Stimulated activated CD4-positive, alpha-beta T cell treated with anti-CD3 and anti-CD28 coated beads, Interleukin-4, amount 100 ng/mL, for 1 hour (primary cell): Measurements from ENCODE around the gene CHD2.
A peak's percentile ranks its signal among the peaks of the same experiment; 100 is the strongest.
"Not testable (repeated sequence)": the region's sequence is repeated elsewhere in the genome, so short reads cannot be mapped to it uniquely, and the experiment has no call there.

Experiments
- DNase-seq: peaks from one replicate; pipeline ENCODE4 v3.0.0-alpha.2; 2020

CHD2 gene

DNA sequence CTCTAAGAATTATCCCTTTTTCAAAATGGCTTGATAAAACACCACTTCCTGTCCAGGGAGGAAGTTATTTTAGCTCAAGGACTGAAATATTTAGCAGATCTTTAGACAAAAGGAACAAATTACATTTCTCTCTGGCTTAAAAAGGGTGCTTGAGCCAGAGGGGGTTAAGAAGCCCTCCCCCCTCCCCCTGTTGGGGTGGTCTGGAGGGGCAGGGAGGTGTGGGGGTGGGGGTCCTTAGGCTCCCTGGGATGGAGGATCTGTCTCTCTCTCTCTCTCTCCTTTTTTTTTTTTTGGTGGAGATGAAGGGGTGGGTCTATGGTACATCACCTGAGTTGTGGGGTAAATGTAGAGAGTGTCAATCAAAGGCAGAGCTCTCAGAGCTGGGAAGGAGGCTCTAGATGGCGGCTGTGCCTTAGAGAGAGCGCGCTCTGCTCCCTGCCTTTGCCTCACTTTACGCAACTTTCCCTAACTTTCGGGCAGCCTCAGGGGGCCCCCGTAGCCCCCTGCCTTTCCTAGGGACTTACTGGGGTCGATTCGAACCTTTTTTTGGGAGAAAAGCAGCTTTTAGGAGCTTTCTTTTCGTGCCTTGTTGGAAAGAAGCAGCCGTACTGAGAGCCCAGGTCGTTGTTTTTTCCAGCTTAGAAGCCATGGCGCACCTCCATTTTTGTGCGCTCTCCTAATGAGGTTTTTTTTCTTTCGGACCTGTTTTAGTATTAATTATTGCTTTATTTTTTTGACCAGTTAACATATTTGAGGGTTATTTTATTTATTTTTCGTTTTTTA, at the start of gene CHD2:
Gene CHD2, plus strand, starts transcription at position 377 of the 783 bp plus-strand sequence. CDS start 914 bp downstream, outside the sequence.
- DNase-seq, result peak; percentile 50

DNA sequence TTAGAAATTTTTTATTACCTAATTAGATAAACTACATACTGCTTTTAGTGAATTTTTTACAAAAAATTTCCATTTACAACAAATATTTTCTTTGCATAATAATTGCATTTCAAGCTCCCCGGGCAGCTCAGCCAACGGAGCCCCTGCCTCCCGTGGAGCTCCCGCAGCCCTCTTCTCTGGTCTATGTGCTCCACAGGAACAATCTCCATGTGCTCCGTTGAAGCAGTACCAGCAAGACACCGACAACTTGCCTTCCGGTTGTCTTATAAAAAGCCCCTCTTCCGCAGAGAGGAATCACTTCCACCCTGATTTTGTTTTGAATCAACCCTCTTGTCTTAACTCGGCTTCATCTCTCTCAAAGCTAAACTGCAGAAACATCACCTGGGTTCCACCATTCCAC, 46.9 kb upstream of the CHD2 start:
- DNase-seq, result no peak

GRCh38 chr15:92861742-92862141, 38.4 kb upstream of the CHD2 start:
- no peak for DNase-seq

DNA sequence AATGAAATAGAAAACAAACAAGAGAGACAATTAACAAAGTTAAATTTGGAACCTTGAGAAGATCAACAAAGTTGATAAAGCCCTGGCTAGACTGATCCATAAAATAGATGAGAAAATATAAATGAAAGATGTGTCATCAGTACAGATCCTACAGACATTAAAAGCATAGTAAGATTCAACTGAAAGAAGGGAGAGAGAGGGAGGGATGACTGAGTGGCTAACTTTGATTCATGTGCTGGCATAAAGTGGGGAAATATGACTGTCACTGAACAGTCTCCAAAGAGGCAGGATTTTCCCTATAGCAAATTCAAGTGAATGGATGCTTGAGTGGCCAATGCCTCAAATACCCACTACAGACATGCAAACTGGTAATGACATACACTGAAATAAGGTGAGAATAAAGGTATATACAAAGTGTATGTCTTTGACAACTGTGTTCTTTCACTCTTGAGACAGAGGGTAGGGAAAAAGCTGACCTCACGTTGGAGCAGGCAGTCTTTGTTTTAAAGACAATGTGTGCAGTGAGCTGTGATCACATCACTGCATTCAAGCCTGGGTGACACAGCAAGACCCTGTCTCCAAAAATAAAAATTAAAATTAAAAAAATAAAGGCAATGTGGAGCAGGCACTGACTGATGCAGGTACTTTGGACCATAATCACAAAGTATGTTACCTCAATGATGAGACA, 35.9 kb upstream of the CHD2 start:
- DNase-seq, result no peak

- no peak for DNase-seq
Measured at GRCh38 chr15:92869263-92869940, 30.7 kb upstream of the CHD2 start.

DNA sequence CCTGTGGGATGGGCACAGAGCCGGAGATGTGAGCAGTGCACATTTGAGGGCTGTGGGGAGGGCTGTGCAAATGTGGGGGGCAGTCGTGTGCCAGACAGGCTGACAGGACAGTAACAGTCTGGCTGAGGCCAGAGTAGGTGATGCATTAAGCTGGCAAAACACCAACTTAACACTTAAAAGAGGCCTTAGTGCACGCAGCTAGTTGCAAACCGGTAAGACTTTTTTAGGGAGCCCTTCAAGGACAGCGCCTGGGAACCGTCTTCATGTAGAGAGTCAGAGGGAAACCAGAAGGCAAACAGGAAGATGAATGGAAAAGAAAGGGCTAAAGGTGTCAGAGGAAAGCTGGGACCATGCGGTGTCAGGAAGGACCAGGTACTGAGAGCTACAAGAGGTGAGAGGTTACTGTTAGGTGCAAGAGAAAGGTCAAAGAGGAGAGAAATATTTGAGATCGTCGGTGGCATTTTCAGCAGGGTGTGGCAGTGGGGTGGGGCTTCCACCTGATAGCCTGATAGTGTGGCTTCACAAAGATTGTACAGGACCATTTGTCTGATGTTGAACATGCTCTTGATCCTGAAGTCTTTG, 30.0 kb upstream of the CHD2 start:
- DNase-seq, result no peak

- DNase-seq, result not testable (repeated sequence)
Measured at GRCh38 chr15:92872967-92873366, 27.2 kb upstream of the CHD2 start.

DNA sequence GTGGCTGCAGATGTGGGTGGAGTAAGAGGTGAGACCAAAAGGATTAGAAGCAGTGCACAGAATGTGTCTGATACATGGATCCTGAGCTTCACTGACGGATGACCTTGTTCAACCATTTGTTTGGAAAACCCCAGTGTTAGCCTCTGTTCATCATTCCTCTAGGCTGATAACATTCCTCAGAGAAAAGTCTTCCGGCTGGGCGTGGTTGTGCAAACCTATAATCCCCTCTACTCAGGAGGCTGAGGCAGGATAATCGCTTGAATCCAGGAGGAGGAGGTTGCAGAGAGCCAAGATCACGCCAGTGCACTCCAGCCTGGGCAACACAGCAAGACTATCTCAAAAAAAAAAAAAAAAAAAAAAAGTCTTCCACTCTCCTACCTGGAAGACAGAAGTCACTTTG, 23.1 kb upstream of the CHD2 start:
- no peak for DNase-seq

- no peak for DNase-seq
Measured at GRCh38 chr15:92877416-92877815, 22.7 kb upstream of the CHD2 start.

- DNase-seq, result no peak
Measured at GRCh38 chr15:92878593-92879053, 21.5 kb upstream of the CHD2 start.

GRCh38 chr15:92879949-92880725, 20.0 kb upstream of the CHD2 start:
- DNase-seq, result no peak

- no peak for DNase-seq
Measured at GRCh38 chr15:92880796-92881195, 19.3 kb upstream of the CHD2 start.

- DNase-seq, result no peak
Measured at GRCh38 chr15:92881211-92881754, 18.8 kb upstream of the CHD2 start.

GRCh38 chr15:92881802-92882696, 18.1 kb upstream of the CHD2 start:
- DNase-seq, result peak; percentile 97

- no peak for DNase-seq
Measured at GRCh38 chr15:92882697-92883162, 17.4 kb upstream of the CHD2 start.

DNA sequence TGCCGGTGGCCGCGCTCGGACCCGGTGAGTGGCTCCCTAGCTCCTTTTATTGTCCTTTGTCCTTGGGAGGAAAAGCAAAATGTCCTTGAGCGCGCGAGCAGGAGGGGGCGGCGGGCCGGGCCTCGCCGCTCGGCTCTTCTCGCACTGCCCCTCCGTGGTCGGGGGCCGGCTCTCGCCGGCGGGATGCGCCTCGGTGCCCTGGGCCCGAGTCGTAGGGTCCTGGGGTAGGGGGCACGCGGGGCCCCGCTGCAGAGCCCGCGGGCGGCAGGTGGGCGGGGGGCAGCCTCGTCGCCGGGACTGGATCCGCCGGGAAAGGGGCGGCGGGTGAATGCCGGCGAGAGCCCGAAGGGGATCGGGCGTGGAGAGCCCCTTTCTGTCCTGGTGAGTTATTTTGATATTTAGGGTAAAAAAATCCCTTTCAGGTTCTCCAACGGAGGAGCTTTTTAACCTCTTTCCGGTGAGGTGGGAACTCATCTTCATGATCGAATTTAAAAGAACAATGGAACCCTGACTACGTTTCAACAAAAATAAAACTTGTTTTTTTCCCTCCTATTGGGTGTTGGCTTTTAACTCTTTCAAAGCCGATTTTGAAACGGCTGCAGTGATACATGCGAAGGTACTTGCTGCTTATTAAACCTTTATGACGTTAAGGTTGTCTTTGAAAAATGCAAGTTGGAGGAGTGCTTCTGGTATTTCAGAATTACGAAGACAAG, 16.8 kb upstream of the CHD2 start:
- peak; percentile 48 for DNase-seq

GRCh38 chr15:92883876-92884435, 16.2 kb upstream of the CHD2 start:
- no peak for DNase-seq

GRCh38 chr15:92884436-92885223, 15.5 kb upstream of the CHD2 start:
- DNase-seq, result no peak
